IPS DF 6.9 (cell line): ENCODE results near the gene MTCH1.

Experiments
- DNase-seq: peaks from one replicate; pipeline ENCODE4 v3.0.0-alpha.2; 2013; ENCODE audit warnings: low read depth, low spot score
- H3K27ac ChIP-seq: one replicate; pipeline ENCODE4 v1.5.1; 2013; ENCODE audit warnings: low read length, control low read depth
- H3K27me3 ChIP-seq: 2 replicates; pipeline ENCODE4 v1.6.1; 2013; ENCODE audit warnings: mild to moderate bottlenecking, low read length; ENCODE audit not compliant: control insufficient read depth, insufficient read depth
- H3K36me3 ChIP-seq: 2 replicates; pipeline ENCODE4 v1.6.1; 2013; ENCODE audit warnings: low read length; ENCODE audit not compliant: control insufficient read depth, insufficient read depth
- H3K4me1 ChIP-seq: 2 replicates; pipeline ENCODE4 v1.6.1; 2013; ENCODE audit warnings: low read length; ENCODE audit not compliant: control insufficient read depth, insufficient read depth
- H3K4me3 ChIP-seq: 2 replicates; pipeline ENCODE4 v1.5.1; 2013; ENCODE audit warnings: mild to moderate bottlenecking, low read length
- H3K9me3 ChIP-seq: 2 replicates; pipeline ENCODE4 v1.6.1; 2013; ENCODE audit warnings: low read length, inconsistent platforms; ENCODE audit not compliant: control insufficient read depth, insufficient read depth
- WGBS: extraction: QIAGEN DNeasy Blood & Tissue Kit; methylation state at CpG from one replicate; pipeline ENCODE4 v1.1.7; 2013; ENCODE audit warnings: mixed read lengths, missing lambda C conversion rate; ENCODE audit not compliant: insufficient read length, insufficient coverage; 5-methylcytosine and 5-hydroxymethylcytosine counted together

Gene MTCH1

GRCh38 chr6:36985808-36986703 lies at the start of gene MTCH1:
Gene MTCH1 (minus strand): TSS chr6:36986196. CDS start chr6:36986173, 23 bp downstream.
- no peak within 1 kb of the TSS for H3K27ac ChIP-seq
- H3K9me3 ChIP-seq, result no peaks in the 10 kb centered on the region
- no CpG with 5 or more reads among the region's 101 CpGs for WGBS
- H3K36me3 ChIP-seq, result no peaks in the 10 kb centered on the region; the same call in 1 of the 2 replicates
- H3K4me1 ChIP-seq, result peaks cover 6% of the 10 kb centered on the region
- H3K4me3 ChIP-seq, result peak within 1 kb of the TSS; percentile 97
- H3K27me3 ChIP-seq, result no peaks in the 10 kb centered on the region
- no peak for DNase-seq

GRCh38 chr6:37033819-37034795 lies 48.1 kb upstream of the MTCH1 start:
- Histone ChIP-seq H3K27me3 (no peaks in the 10 kb centered on the region), H3K9me3 (no peaks in the 10 kb centered on the region), H3K4me1 (no peaks in the 10 kb centered on the region), H3K27ac (no peak overlapping the region), H3K4me3 (no peak overlapping the region), H3K36me3 (no peaks in the 10 kb centered on the region)
- no CpG with 5 or more reads among the region's 8 CpGs for WGBS
- DNase-seq, result no peak

- Histone ChIP-seq H3K9me3 (no peaks in the 10 kb centered on the region), H3K4me3 (no peak overlapping the region), H3K27ac (no peak overlapping the region), H3K36me3 (no peaks in the 10 kb centered on the region), H3K27me3 (no peaks in the 10 kb centered on the region), H3K4me1 (no peaks in the 10 kb centered on the region)
- WGBS, result no CpG with 5 or more reads among the region's 7 CpGs
- DNase-seq, result no peak
Observed at GRCh38 chr6:37033255-37033654, 47.3 kb upstream of the MTCH1 start.

GRCh38 chr6:37032239-37032638 lies 46.2 kb upstream of the MTCH1 start:
- no peak overlapping the region for H3K27ac ChIP-seq
- no peaks in the 10 kb centered on the region for H3K9me3 ChIP-seq
- no peak overlapping the region for H3K4me3 ChIP-seq
- DNase-seq, result no peak
- H3K27me3 ChIP-seq, result no peaks in the 10 kb centered on the region
- no peaks in the 10 kb centered on the region for H3K36me3 ChIP-seq
- WGBS, result no CpG with 5 or more reads among the region's 7 CpGs
- no peaks in the 10 kb centered on the region for H3K4me1 ChIP-seq

GRCh38 chr6:37030599-37030998 lies 44.6 kb upstream of the MTCH1 start:
- H3K36me3 ChIP-seq, result no peaks in the 10 kb centered on the region
- H3K27me3 ChIP-seq, result no peaks in the 10 kb centered on the region
- no peak overlapping the region for H3K4me3 ChIP-seq
- H3K9me3 ChIP-seq, result no peaks in the 10 kb centered on the region
- H3K4me1 ChIP-seq, result no peaks in the 10 kb centered on the region
- H3K27ac ChIP-seq, result no peak overlapping the region
- no peak for DNase-seq
- no CpG with 5 or more reads among the region's 2 CpGs for WGBS

- DNase-seq, result peak; percentile 41
- H3K36me3 ChIP-seq, result no peaks in the 10 kb centered on the region
- H3K4me1 ChIP-seq, result no peaks in the 10 kb centered on the region
- H3K9me3 ChIP-seq, result no peaks in the 10 kb centered on the region
- no peak overlapping the region for H3K4me3 ChIP-seq
- no peaks in the 10 kb centered on the region for H3K27me3 ChIP-seq
- no CpG with 5 or more reads among the region's 4 CpGs for WGBS
- H3K27ac ChIP-seq, result no peak overlapping the region
Observed at GRCh38 chr6:37029249-37029971, 43.4 kb upstream of the MTCH1 start.

- no CpG with 5 or more reads among the region's 17 CpGs for WGBS
- no peaks in the 10 kb centered on the region for H3K9me3 ChIP-seq
- H3K4me3 ChIP-seq, result no peak overlapping the region
- H3K4me1 ChIP-seq, result no peaks in the 10 kb centered on the region
- no peaks in the 10 kb centered on the region for H3K27me3 ChIP-seq
- no peaks in the 10 kb centered on the region for H3K36me3 ChIP-seq
- DNase-seq, result no peak
- no peak overlapping the region for H3K27ac ChIP-seq
Observed at GRCh38 chr6:37027811-37028469, 41.9 kb upstream of the MTCH1 start.

- Histone ChIP-seq H3K27me3 (no peaks in the 10 kb centered on the region), H3K9me3 (no peaks in the 10 kb centered on the region), H3K4me1 (no peaks in the 10 kb centered on the region), H3K27ac (no peak overlapping the region), H3K4me3 (no peak overlapping the region), H3K36me3 (no peaks in the 10 kb centered on the region)
- no peak for DNase-seq
- WGBS, result no CpG with 5 or more reads among the region's 15 CpGs
Observed at GRCh38 chr6:37027036-37027720, 41.2 kb upstream of the MTCH1 start.

- Histone ChIP-seq H3K4me1 (peaks cover 2% of the 10 kb centered on the region; the same call in 1 of the 2 replicates), H3K36me3 (no peaks in the 10 kb centered on the region)
- WGBS, result no CpG with 5 or more reads among the region's 24 CpGs
Observed at GRCh38 chr6:37025621-37026466, 39.8 kb upstream of the MTCH1 start.

More at GRCh38 chr6:37025621-37026466, 39.8 kb upstream of the MTCH1 start:
- no peaks in the 10 kb centered on the region for H3K27me3 ChIP-seq
- no peak overlapping the region for H3K4me3 ChIP-seq
- no peaks in the 10 kb centered on the region for H3K9me3 ChIP-seq
- H3K27ac ChIP-seq, result no peak overlapping the region
- no peak for DNase-seq
